ENCODE results near the gene C6.
"Not testable (repeated sequence)": the region's sequence is repeated elsewhere in the genome, so short reads cannot be mapped to it uniquely, and the experiment has no call there.

C6 gene

DNA sequence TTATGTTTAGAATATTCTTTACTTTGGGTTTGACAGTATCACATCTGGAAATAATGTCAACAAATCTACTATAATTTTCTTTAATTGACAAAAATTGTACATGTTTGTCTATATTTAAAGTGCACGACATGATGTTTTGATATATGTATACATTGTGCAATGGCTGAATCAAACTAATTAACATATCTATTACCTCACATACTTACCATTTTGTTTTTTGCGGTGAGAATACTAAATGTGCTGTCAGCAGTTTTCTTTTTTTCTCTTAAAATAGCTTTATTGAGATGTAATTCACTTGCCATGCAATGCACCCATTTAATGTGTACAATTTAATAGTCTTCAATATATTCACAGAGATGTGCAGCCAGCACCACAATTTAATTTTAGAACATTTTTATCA, 10.6 kb upstream of the C6 start:
- TF ChIP-seq CTCF (IDR thresholded peaks at IDR 0.05; ENCODE audit: extremely low read depth, insufficient read depth, missing control alignments): no peak
- in situ Hi-C loops (cut with MboI; ENCODE audit: low pct_unique_long_range_greater_than_20kb, low sequenced_read_pairs, unreplicated experiment): no loop called here

GRCh38 chr5:41219658-41220269, 6.4 kb upstream of the C6 start:
- TF ChIP-seq CTCF (IDR thresholded peaks at IDR 0.05; ENCODE audit: extremely low read depth, insufficient read depth, missing control alignments): no peak
- DNase-seq (ENCODE audit: low spot score): no peak
- in situ Hi-C loops (cut with MboI; ENCODE audit: low pct_unique_long_range_greater_than_20kb, low sequenced_read_pairs, unreplicated experiment): no loop called here

More for the DNA sequence above, 10.6 kb upstream of the C6 start:
- no peak for DNase-seq (ENCODE audit: low spot score)

GRCh38 chr5:41218929-41219657, 5.8 kb upstream of the C6 start:
- in situ Hi-C loops (cut with MboI; ENCODE audit: low pct_unique_long_range_greater_than_20kb, low sequenced_read_pairs, unreplicated experiment): no loop called here
- TF ChIP-seq CTCF (IDR thresholded peaks at IDR 0.05; ENCODE audit: extremely low read depth, insufficient read depth, missing control alignments): no peak
- DNase-seq (ENCODE audit: low spot score): no peak

- in situ Hi-C loops (cut with MboI; ENCODE audit: low pct_unique_long_range_greater_than_20kb, low sequenced_read_pairs, unreplicated experiment): no loop called here
- TF ChIP-seq CTCF (IDR thresholded peaks at IDR 0.05; ENCODE audit: extremely low read depth, insufficient read depth, missing control alignments): no peak
- DNase-seq (ENCODE audit: low spot score): no peak
These were observed 850 bp upstream of the C6 start for GRCh38 chr5:41214182-41214581.

- no peak for TF ChIP-seq CTCF (IDR thresholded peaks at IDR 0.05; ENCODE audit: extremely low read depth, insufficient read depth, missing control alignments)
- in situ Hi-C loops (cut with MboI; ENCODE audit: low pct_unique_long_range_greater_than_20kb, low sequenced_read_pairs, unreplicated experiment): no loop called here
- no peak for DNase-seq (ENCODE audit: low spot score)
These were observed 397 bp downstream of the C6 start for GRCh38 chr5:41212935-41213334.

GRCh38 chr5:41211417-41211816, 1.9 kb downstream of the C6 start:
- in situ Hi-C loops (cut with MboI; ENCODE audit: low pct_unique_long_range_greater_than_20kb, low sequenced_read_pairs, unreplicated experiment): no loop called here
- TF ChIP-seq CTCF (IDR thresholded peaks at IDR 0.05; ENCODE audit: extremely low read depth, insufficient read depth, missing control alignments): no peak
- DNase-seq (ENCODE audit: low spot score): no peak

GRCh38 chr5:41205475-41205874, 7.9 kb downstream of the C6 start:
- in situ Hi-C loops (cut with MboI; ENCODE audit: low pct_unique_long_range_greater_than_20kb, low sequenced_read_pairs, unreplicated experiment); DNase-seq (ENCODE audit: low spot score): not testable (repeated sequence)
